AG10803 (cell line): Measurements from ENCODE around the gene CFDP1.
"Not testable (repeated sequence)": the region's sequence is repeated elsewhere in the genome, so short reads cannot be mapped to it uniquely, and the experiment has no call there.

Source experiments
- DNase-seq: peaks from one replicate; pipeline ENCODE4 v3.0.0; 2010; ENCODE audit warnings: low read depth
- H3K4me3 ChIP-seq: 2 replicates; pipeline ENCODE4 v1.5.1; 2011; ENCODE audit warnings: mild to moderate bottlenecking, low read length, control low read depth
- TF ChIP-seq, protein P1 (sequence below): conservative IDR thresholded peaks from 2 replicates; pipeline ENCODE4 v1.5.1; 2011; ENCODE audit warnings: mild to moderate bottlenecking, low read length, control low read depth, inconsistent platforms

The CFDP1 gene

GRCh38 chr16:75281826-75282225 is 151.5 kb downstream of the CFDP1 start:
- TF ChIP-seq, protein P1, sequence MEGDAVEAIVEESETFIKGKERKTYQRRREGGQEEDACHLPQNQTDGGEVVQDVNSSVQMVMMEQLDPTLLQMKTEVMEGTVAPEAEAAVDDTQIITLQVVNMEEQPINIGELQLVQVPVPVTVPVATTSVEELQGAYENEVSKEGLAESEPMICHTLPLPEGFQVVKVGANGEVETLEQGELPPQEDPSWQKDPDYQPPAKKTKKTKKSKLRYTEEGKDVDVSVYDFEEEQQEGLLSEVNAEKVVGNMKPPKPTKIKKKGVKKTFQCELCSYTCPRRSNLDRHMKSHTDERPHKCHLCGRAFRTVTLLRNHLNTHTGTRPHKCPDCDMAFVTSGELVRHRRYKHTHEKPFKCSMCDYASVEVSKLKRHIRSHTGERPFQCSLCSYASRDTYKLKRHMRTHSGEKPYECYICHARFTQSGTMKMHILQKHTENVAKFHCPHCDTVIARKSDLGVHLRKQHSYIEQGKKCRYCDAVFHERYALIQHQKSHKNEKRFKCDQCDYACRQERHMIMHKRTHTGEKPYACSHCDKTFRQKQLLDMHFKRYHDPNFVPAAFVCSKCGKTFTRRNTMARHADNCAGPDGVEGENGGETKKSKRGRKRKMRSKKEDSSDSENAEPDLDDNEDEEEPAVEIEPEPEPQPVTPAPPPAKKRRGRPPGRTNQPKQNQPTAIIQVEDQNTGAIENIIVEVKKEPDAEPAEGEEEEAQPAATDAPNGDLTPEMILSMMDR: no peak
- no peak overlapping the region for H3K4me3 ChIP-seq

DNA sequence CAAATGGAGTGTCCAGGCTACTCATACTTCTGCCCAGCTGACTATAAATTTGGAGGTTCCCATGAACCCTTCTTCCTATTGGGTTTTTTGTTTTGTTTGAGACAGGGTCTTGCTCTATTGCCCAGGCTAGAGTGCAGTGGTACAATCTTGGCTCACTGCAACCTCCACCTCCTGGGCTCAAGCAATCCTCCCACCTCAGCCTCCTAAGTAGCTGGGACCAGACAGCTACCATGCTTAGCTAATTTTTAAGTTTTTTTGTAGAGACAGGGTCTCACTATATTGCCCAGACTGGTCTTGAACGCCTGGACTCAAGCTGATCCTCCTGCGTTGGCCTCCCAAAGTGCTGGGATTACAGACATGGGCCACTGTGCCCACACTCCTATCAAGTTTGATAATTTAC is 152.3 kb downstream of the CFDP1 start:
- not testable (repeated sequence) for DNase-seq, H3K4me3 ChIP-seq

More at GRCh38 chr16:75281826-75282225, 151.5 kb downstream of the CFDP1 start:
- DNase-seq: no peak

DNA sequence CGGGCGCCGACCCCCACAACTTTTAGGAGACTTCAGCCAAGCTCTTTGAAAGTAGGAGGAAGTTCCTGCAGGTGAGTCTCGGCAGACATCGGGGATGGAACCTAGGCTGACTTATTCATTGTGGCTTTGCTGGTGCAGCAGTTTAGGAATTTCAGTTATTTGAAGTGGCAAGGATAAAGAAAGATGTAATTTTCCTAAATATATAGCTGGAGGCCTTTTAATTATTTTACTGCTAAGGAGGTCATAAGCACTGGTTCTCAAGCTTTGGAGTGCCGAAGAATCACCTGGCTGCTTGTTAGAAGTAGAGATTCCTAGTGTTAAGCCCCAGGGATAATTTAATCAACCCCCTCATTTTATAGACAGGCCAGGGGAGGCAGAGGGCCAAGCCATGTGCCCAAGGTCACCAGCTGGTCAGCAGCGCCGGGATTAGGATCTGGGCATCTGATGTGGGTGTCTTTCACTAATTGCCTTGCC is 152.9 kb downstream of the CFDP1 start:
- no peak overlapping the region for H3K4me3 ChIP-seq
- no peak for DNase-seq
- TF ChIP-seq, protein P1: no peak

DNA sequence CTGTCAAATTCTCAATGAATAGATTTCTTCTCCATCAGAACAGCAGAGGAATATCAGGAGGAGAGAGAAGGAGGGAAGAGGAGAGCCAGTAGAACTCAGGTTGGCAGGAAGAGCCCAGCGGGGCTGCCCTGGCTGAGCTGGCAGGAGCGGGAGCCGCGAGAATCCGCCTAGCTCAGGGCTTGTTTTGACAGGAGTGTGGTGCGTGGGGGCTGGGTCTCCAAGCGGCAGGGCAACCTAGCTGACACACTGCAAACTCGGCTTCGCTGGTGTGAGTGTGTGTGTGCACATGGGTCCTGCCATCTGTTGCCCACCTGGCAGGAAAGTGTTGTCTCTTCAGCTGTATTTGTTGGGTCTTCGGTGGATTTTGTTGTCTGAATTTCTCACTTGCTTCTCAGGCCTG is 154.0 kb downstream of the CFDP1 start:
- peak; percentile 28 for DNase-seq
- H3K4me3 ChIP-seq: no peak overlapping the region
- TF ChIP-seq, protein P1: no peak

DNA sequence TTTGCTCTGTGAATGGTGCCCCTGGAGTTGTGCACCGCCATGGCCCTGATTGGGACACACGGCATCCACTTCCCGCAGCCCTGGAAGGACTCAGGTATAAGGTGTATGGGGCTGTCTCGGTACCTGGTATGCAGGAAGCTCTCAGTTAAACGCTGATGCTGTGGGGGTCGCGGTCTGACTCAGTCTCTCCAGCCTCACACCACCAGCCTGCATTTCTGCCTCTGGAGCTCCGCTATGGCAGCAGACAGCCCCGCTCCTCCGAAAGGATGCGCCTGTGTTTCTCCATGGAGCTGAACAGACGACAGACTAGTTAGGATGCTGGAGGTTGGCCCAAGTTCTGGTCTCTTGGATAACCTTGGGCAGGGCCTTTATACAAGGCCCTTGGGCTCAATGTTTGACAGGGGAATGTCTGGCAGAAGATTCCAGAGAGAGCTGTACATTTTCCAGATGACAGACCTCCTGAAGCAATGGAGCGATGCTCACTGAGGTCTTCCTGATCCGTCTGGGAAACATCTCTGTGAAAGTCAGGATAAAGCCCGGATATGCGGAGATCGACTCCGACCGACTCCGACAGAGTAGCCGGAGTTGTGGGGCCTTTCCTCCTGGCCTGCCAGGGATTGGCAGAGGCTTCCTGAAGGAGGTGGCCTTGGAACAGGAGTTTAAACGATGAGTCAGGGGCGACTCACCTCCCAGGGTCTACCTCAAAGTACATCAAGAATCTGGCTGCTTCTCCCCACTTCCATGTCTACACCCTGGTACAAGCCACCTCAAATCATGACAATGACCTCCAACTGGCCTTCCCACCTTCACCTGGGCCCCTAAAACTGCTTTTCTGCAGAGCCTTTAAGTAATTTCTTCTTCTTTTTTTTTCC is 160.0 kb downstream of the CFDP1 start:
- DNase-seq: no peak

DNA sequence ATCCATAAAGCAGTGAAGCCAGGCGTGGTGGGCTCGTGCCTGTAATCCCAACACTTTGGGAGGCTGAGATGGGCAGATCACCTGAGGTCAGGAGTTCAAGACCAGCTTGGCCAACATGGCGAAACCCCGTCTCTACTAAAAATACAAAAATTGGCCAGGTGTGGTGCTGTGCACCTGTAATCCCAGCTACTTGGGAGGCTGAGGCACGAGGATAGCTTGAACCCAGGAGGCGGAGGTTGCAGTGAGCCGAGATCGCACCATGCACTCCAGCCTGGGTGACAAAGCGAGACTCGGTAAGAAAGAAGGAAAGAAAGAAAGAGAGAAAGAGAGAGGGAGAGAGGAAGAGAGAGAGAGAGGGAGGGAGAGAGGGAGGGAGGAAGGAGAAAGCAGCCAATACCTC is 160.7 kb downstream of the CFDP1 start:
- not testable (repeated sequence) for DNase-seq, H3K4me3 ChIP-seq

More for the DNA sequence above, 160.0 kb downstream of the CFDP1 start:
- H3K4me3 ChIP-seq: no peak overlapping the region
- TF ChIP-seq, protein P1: no peak

DNA sequence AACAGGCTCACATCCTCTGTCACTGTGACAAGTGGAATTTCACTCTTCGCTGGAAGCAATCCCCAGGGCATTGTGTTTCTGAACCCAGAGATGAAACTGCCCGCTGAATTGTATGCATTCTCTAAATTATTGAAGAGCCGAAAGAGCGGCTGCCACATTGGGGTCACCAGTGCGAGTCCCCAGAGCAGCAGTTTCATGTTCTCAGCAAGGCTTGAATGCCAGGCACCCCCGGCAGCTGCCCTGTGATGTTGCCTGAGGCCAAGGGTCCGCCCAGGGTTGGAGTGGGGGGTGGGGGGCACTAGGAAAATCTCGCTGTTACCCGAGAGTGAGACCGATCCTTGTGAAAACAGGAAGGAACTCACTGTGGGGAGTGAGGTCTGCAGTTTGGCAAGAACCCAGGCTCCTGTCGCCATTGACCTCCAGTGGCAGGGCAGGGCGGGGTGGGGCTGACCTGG is 161.2 kb downstream of the CFDP1 start:
- TF ChIP-seq, protein P1: no peak
- no peak for DNase-seq
- no peak overlapping the region for H3K4me3 ChIP-seq

DNA sequence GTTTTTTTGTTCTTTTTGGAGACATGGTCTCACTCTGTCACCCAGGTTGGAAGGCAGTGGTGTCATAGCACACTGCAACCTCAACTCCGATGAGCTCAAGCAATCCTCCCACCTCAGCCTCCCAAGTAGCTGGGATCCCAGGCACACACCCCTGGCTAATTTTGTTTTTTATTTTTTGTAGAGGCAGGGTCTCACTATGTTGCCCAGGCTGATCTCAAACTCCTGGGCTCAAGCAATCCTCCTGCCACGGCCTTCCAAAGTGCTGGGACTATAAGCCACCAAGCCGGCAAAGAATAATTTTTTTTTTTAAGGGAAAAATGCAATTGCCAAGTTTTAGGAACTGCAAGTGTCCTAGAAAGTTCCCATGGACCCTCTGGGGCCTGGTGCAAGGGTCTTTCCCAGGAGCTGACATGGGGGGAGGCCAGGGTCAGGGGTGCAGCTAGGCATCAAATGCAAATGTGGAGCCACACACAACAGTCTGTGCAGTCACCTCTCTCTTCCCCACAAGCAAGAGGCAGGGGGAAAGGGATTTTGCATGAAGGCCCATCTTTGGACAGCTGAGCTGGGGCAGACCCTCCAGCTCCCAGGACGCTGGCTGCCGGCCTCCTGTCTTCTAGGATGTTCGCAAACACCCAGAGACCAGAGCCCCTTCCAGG is 161.7 kb downstream of the CFDP1 start:
- H3K4me3 ChIP-seq: no peak overlapping the region
- TF ChIP-seq, protein P1: no peak
- no peak for DNase-seq

DNA sequence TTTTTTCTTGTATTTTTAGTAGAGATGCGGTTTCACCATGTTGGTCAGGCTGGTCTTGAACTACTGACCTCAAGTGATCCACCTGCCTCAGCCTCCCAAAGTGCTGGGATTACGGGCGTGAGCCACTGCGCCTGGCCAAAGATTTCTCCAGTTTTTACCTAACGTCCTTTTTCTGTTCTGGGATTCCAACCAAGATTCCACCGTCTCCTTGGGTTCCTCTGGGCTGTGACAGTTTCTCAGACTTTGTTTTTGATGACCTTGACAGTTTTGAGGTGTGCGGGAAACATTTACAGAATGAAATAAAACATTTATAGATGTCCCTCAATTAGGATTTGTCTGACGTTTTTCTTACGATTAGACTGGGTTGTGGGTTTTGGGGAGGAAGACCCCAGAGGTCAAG is 163.9 kb downstream of the CFDP1 start:
- H3K4me3 ChIP-seq, DNase-seq: not testable (repeated sequence)
